HepG2 (cell line): ENCODE data around the gene TSC22D1. TPM values are rescaled to one million over a fixed set of nuclear protein-coding genes. Genes with fewer than 3 reads are reported as not detected.

ENCODE experiments used
- ARID2 ChIP-seq: sonication (generic); formaldehyde crosslinking; IDR thresholded peaks from 2 replicates; pipeline ENCODE4 v1.8.1; 2022; ENCODE audit warnings: mild to moderate bottlenecking, missing genetic modification reagents, borderline replicate concordance
- ARNT2 ChIP-seq: sonication (generic); formaldehyde crosslinking; IDR thresholded peaks from 2 replicates; pipeline ENCODE4 v1.8.0; 2022; ENCODE audit warnings: mild to moderate bottlenecking, low read depth, missing genetic modification reagents, moderate library complexity
- BHLHE40 ChIP-seq: IDR thresholded peaks from 2 replicates; pipeline ENCODE4 v1.6.1; 2011; ENCODE audit warnings: low read length, improper control_type of control experiment
- HDAC1 ChIP-seq: sonication (generic); formaldehyde crosslinking; IDR thresholded peaks from 2 replicates; pipeline ENCODE4 v1.5.1; 2020; ENCODE audit warnings: mild to moderate bottlenecking, missing genetic modification reagents
- HDAC6 ChIP-seq: fragments of 200-600 bp; sonication (generic); IDR thresholded peaks from 2 replicates; pipeline ENCODE4 v1.7.0; 2017; ENCODE audit warnings: mild to moderate bottlenecking, antibody characterized with exemption, low read length, low read depth
- HOXA3 ChIP-seq: sonication (generic); formaldehyde crosslinking; IDR thresholded peaks from 2 replicates; pipeline ENCODE4 v1.5.0; 2020; ENCODE audit warnings: missing genetic modification reagents
- JUNB ChIP-seq: sonication (generic); formaldehyde crosslinking; IDR thresholded peaks from 2 replicates; pipeline ENCODE4 v1.8.0; 2022; ENCODE audit warnings: missing genetic modification reagents, mild to moderate bottlenecking, borderline replicate concordance
- KAT8 ChIP-seq: IDR thresholded peaks from 2 replicates; pipeline ENCODE4 v1.6.1; 2016; ENCODE audit warnings: missing genetic modification reagents, missing compliant biosample characterization
- KMT2A ChIP-seq: sonication (generic); formaldehyde crosslinking; IDR thresholded peaks from 2 replicates; pipeline ENCODE4 v1.4.0; 2020; ENCODE audit warnings: missing genetic modification reagents
- NFIC ChIP-seq: IDR thresholded peaks from 2 replicates; pipeline ENCODE4 v1.6.1; 2012; ENCODE audit warnings: mild to moderate bottlenecking, low read length, inconsistent platforms
- PCBP1 ChIP-seq: fragments of 200-400 bp; formaldehyde crosslinking; IDR thresholded peaks from 2 replicates; pipeline ENCODE4 v1.6.1; 2017; ENCODE audit warnings: mild to moderate bottlenecking, low read depth, low read length, borderline replicate concordance
- REST ChIP-seq, 2 experiments: IDR thresholded peaks; 2 replicates each; pipeline ENCODE4 v1.6.1; 2011 to 2012; ENCODE audit warnings: low read length in 2 of 2, borderline replicate concordance in 1 of 2, low read depth in 1 of 2, mild to moderate bottlenecking in 1 of 2, moderate library complexity in 1 of 2
- SIX1 ChIP-seq: sonication (generic); formaldehyde crosslinking; IDR thresholded peaks from 2 replicates; pipeline ENCODE4 v1.4.0; 2020; ENCODE audit warnings: missing genetic modification reagents, borderline replicate concordance
- SSRP1 ChIP-seq: IDR thresholded peaks from 2 replicates; pipeline ENCODE4 v1.6.1; 2016; ENCODE audit warnings: control low read depth
- ZNF138 ChIP-seq: sonication (generic); formaldehyde crosslinking; IDR thresholded peaks from 2 replicates; pipeline ENCODE4 v1.5.0; 2020; ENCODE audit warnings: mild to moderate bottlenecking, low read depth, missing genetic modification reagents
- ZNF3 ChIP-seq: IDR thresholded peaks from 2 replicates; pipeline ENCODE4 v1.7.0; 2017; ENCODE audit warnings: inconsistent platforms
- ZNF430 ChIP-seq: sonication (generic); formaldehyde crosslinking; IDR thresholded peaks from 2 replicates; pipeline ENCODE4 v1.9.0; 2021; ENCODE audit warnings: mild to moderate bottlenecking, missing genetic modification reagents
- ZNF549 ChIP-seq: sonication (generic); formaldehyde crosslinking; IDR thresholded peaks from 2 replicates; pipeline ENCODE4 v1.5.0; 2020; ENCODE audit warnings: missing genetic modification reagents
- ZNF558 ChIP-seq: sonication (generic); formaldehyde crosslinking; IDR thresholded peaks from 2 replicates; pipeline ENCODE4 v1.9.0; 2022; ENCODE audit warnings: mild to moderate bottlenecking, missing genetic modification reagents, borderline replicate concordance
- ZNF562 ChIP-seq: sonication (generic); formaldehyde crosslinking; IDR thresholded peaks from 2 replicates; pipeline ENCODE4 v1.8.0; 2022; ENCODE audit warnings: missing genetic modification reagents, borderline replicate concordance
- ZNF580 ChIP-seq: IDR thresholded peaks from 2 replicates; pipeline ENCODE4 v1.6.1; 2016; ENCODE audit warnings: low read depth, borderline replicate concordance
- ZNF749 ChIP-seq: sonication (generic); formaldehyde crosslinking; IDR thresholded peaks from 2 replicates; pipeline ENCODE4 v1.8.0; 2022; ENCODE audit warnings: mild to moderate bottlenecking, missing genetic modification reagents, moderate library complexity, borderline replicate concordance
- polyA plus RNA-seq, 8 experiments: library from polyadenylated mRNA; depleted of rRNA in 3 of 8; stranded (reverse) in 7 of 8; unstranded in 1 of 8; fragments of >200 nt; fragmentation: Illumina TruSeq in 4 of 8; extraction: Trizol in 4 of 8; gene quantifications; 2 replicates each; pipeline versions ENCODE4 v1.2.1 to v1.2.3, GENCODE V29; 2011 to 2016; ENCODE audit warnings: low read depth in 4 of 8, missing spikeins in 1 of 8, mixed read lengths in 1 of 8; ENCODE audit not compliant: insufficient read depth in 1 of 8
- total RNA-seq, 5 experiments: library from RNA; depleted of rRNA; stranded (reverse); fragments of >200 nt; fragmentation: Illumina TruSeq; extraction: Trizol; gene quantifications; 2 replicates each; pipeline ENCODE4 v1.2.3, GENCODE V29; 2016; ENCODE audit warnings: low read depth in 1 of 5
- TF ChIP-seq, protein P1 (sequence below): sonication (generic); formaldehyde crosslinking; IDR thresholded peaks from 2 replicates; pipeline ENCODE4 v1.4.0; 2020; ENCODE audit warnings: low read depth, mild to moderate bottlenecking, missing genetic modification reagents
- TF ChIP-seq, protein P2 (sequence below): sonication (generic); formaldehyde crosslinking; IDR thresholded peaks from 2 replicates; pipeline ENCODE4 v1.4.0; 2020; ENCODE audit warnings: missing genetic modification reagents, low read depth, mild to moderate bottlenecking, borderline replicate concordance

TSC22D1 gene
- total and polyA plus RNA-seq, 2 of the 13 experiments (the other 11 are each of a cell fraction or from before 2014, with no cell fraction given), result 18.4 to 35.7 TPM

DNA sequence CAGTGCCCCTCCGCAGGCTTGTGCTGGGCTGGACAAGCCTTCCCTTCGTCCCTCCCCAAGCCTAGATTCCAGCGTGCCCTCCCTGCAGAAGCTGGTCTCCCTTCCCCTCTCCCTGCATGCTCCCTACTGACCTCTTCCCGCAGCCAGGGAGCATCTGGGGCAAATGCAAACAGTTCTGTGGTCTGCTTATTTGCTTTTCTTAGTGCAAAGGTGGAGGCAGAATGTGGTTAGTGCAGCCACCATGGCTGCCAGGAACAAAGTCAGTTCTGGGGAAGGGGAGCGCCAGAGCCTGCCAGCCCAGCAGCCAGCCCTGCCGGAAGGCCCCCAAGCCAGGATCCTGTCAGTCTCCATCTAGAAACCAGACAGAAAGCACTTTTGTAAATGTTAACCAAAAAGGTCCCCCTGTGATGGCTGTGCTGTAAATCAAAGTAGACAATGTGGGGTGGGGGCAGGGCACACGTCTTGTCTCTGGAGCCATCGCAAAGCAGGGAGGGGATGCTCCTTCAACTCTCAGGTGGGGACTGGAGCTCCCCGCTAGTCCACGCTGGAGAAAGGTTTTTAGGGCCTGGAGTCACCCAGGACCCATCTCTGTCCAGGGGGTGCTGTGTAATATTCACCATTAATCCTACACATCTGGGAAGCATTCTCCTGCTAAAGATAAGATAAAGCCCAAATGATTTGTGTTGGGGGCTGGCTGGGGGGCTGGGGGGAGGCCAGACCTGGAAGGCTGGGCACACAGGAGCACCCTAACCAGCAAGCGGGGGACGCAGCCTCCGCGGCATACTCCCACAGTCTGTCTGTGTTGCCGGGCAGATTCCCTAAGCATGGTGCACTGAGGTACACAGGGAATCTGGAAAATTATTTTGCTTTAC, 171.6 kb downstream of the TSC22D1 start (continued):
- peak in 1 of 2 experiments; percentile 50; a peak in 1 of 4 replicates for TF ChIP-seq REST (IDR thresholded peaks at IDR 0.05; ENCODE audit: borderline replicate concordance in 1 of 2, low read depth in 1 of 2, low read length in 2 of 2)
- TF ChIP-seq ZNF558 (CRISPR knock-in tag), result peak; percentile 36; the same call in 1 of the 2 replicates
- TF ChIP-seq NFIC, result peak; percentile 63; the same call in 1 of the 2 replicates
- TF ChIP-seq, protein P1, sequence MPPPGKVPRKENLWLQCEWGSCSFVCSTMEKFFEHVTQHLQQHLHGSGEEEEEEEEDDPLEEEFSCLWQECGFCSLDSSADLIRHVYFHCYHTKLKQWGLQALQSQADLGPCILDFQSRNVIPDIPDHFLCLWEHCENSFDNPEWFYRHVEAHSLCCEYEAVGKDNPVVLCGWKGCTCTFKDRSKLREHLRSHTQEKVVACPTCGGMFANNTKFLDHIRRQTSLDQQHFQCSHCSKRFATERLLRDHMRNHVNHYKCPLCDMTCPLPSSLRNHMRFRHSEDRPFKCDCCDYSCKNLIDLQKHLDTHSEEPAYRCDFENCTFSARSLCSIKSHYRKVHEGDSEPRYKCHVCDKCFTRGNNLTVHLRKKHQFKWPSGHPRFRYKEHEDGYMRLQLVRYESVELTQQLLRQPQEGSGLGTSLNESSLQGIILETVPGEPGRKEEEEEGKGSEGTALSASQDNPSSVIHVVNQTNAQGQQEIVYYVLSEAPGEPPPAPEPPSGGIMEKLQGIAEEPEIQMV, result peak; percentile 45; the same call in 1 of the 2 replicates
- TF ChIP-seq BHLHE40, result peak; percentile 44
- peak; percentile 75; the same call in 1 of the 2 replicates for TF ChIP-seq ZNF430
- no peak; the same call in 1 of the 2 replicates for TF ChIP-seq SIX1 (CRISPR knock-in tag)
- peak; percentile 80 for TF ChIP-seq SSRP1 (CRISPR knock-in tag)
- TF ChIP-seq ZNF580 (CRISPR knock-in tag), result no peak
- peak; percentile 54; the same call in 1 of the 2 replicates for TF ChIP-seq KAT8 (CRISPR knock-in tag)
- no peak; the same call in 1 of the 2 replicates for TF ChIP-seq JUNB
- peak; percentile 89 for TF ChIP-seq HOXA3 (CRISPR knock-in tag)
- TF ChIP-seq ARID2 (CRISPR knock-in tag), result no peak
- TF ChIP-seq ZNF3 (CRISPR knock-in tag), result no peak
- peak; percentile 45 for TF ChIP-seq HDAC6
- TF ChIP-seq ZNF562, result no peak
- TF ChIP-seq, protein P2, sequence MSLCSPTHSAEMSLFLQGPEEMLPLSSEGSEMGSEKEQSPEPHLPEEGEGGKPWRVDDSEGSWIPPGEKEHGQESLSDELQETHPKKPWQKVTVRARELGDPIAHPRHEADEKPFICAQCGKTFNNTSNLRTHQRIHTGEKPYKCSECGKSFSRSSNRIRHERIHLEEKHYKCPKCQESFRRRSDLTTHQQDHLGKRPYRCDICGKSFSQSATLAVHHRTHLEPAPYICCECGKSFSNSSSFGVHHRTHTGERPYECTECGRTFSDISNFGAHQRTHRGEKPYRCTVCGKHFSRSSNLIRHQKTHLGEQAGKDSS (CRISPR knock-in tag), result peak; percentile 55
- TF ChIP-seq ARNT2 (CRISPR knock-in tag), result no peak
- TF ChIP-seq ZNF749 (CRISPR knock-in tag), result no peak
- TF ChIP-seq KMT2A (CRISPR knock-in tag), result peak; percentile 72
- TF ChIP-seq PCBP1, result no peak
- TF ChIP-seq ZNF549 (CRISPR knock-in tag), result no peak
- peak; percentile 86 for TF ChIP-seq HDAC1
- TF ChIP-seq ZNF138 (CRISPR knock-in tag), result peak; percentile 72; the same call in 1 of the 2 replicates
